ENCODE measurements around the gene NGB. TPM values are rescaled to one million over a fixed set of nuclear protein-coding genes. Genes with fewer than 3 reads are reported as not detected.
"Not testable (repeated sequence)": the region's sequence is repeated elsewhere in the genome, so short reads cannot be mapped to it uniquely, and the experiment has no call there.

The NGB gene
- not detected for total RNA-seq

- peaks cover 0 to 2% of the 10 kb centered on the region in 2 donors for H3K4me1 Mint-ChIP-seq (ENCODE audit: low read depth in 2 of 2)
- ATAC-seq: no peak
- H3K4me3 Mint-ChIP-seq: no peak within 1 kb of the TSS
- H3K36me3 Mint-ChIP-seq: no peaks in the 10 kb centered on the region
- peaks cover 28 to 31% of the 10 kb centered on the region in 2 donors for H3K27me3 Mint-ChIP-seq
- H3K9me3 Mint-ChIP-seq: no peaks in the 10 kb centered on the region
- H3K27ac Mint-ChIP-seq: no peak within 1 kb of the TSS
- DNase-seq (ENCODE audit: low spot score): no peak
These were observed at the start of gene NGB for GRCh38 chr14:77271113-77271710. Gene NGB, minus strand, starts transcription at chr14:77271206. Its CDS starts 269 bp downstream, at chr14:77270937.

DNA sequence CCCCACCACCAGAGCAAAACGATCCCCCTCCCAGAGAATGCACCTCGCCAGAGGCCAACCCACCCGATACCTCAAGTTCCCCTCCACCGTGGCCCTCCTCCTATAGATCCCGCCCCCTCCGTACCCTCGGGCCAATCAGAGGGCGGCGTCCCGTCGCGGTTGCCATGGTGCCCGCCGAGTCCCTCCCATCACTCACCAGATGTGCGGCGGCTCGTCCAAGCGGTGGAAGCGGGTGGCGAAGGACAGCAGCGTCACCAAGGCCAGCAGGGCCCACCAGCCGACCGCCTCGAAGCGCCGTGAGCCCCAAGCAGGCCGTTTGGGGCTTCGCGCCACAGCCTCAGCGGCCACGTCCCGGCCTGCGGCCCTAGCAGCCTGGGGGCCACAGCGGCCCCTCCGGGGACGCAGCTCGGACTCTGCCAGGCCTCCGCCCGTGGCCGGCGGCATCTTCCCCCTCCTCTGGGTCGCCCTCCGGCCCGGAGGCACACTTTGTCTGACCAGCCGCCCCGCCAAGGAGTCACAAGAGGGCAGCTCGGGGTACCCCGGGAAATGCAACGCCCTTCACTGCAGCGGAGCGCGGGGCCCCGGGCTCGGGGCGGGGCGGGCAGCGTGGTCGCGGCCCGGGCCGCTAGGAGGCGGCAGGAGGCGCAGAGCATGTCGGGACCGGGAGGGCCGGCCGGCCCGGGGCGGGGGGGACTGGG, 49.4 kb upstream of the NGB start, which contains the start of gene POMT2:
Gene POMT2 (minus strand): TSS at position 646 of the 698 bp plus-strand sequence. CDS start 202 bp downstream, at position 444.
- ATAC-seq (peak; percentile 79 to 87), DNase-seq (ENCODE audit: low spot score) (peak; percentile 95)
- no peaks in the 10 kb centered on the region for H3K36me3 Mint-ChIP-seq
- H3K27ac Mint-ChIP-seq: peak within 1 kb of the TSS; percentile 93 to 97
- no peaks in the 10 kb centered on the region for H3K9me3 Mint-ChIP-seq
- H3K4me1 Mint-ChIP-seq (ENCODE audit: low read depth in 2 of 2): peaks cover 12 to 17% of the 10 kb centered on the region in 2 donors
- peak within 1 kb of the TSS; percentile 90 for H3K4me3 Mint-ChIP-seq
- no peaks in the 10 kb centered on the region for H3K27me3 Mint-ChIP-seq

- no peaks in the 10 kb centered on the region for H3K36me3 Mint-ChIP-seq
- ATAC-seq: no peak
- DNase-seq (ENCODE audit: low spot score): no peak
- no peaks in the 10 kb centered on the region for H3K9me3 Mint-ChIP-seq
- no peaks in the 10 kb centered on the region for H3K27me3 Mint-ChIP-seq
- peaks cover 12 to 17% of the 10 kb centered on the region in 2 donors for H3K4me1 Mint-ChIP-seq (ENCODE audit: low read depth in 2 of 2)
- no peak overlapping the region for H3K27ac Mint-ChIP-seq
- H3K4me3 Mint-ChIP-seq: no peak overlapping the region
These were observed 48.4 kb upstream of the NGB start for GRCh38 chr14:77319422-77319821.

- H3K36me3 Mint-ChIP-seq; ATAC-seq; DNase-seq (ENCODE audit: low spot score); H3K27me3 Mint-ChIP-seq; H3K4me3 Mint-ChIP-seq; H3K9me3 Mint-ChIP-seq; H3K27ac Mint-ChIP-seq: not testable (repeated sequence)
- H3K4me1 Mint-ChIP-seq (ENCODE audit: low read depth in 2 of 2): peaks cover 12 to 17% of the 10 kb centered on the region in 2 donors
These were observed 47.8 kb upstream of the NGB start for GRCh38 chr14:77318756-77319155.

- no peaks in the 10 kb centered on the region for H3K9me3 Mint-ChIP-seq
- no peak overlapping the region for H3K4me3 Mint-ChIP-seq
- no peak for ATAC-seq
- peaks cover 12 to 17% of the 10 kb centered on the region in 2 donors for H3K4me1 Mint-ChIP-seq (ENCODE audit: low read depth in 2 of 2)
- no peaks in the 10 kb centered on the region for H3K27me3 Mint-ChIP-seq
- no peaks in the 10 kb centered on the region for H3K36me3 Mint-ChIP-seq
- no peak for DNase-seq (ENCODE audit: low spot score)
- no peak overlapping the region for H3K27ac Mint-ChIP-seq
These were observed 47.1 kb upstream of the NGB start for GRCh38 chr14:77318006-77318553.

GRCh38 chr14:77316872-77317301, 45.9 kb upstream of the NGB start:
- ATAC-seq (no peak), DNase-seq (ENCODE audit: low spot score) (no peak)
- peaks cover 7% of the 10 kb centered on the region in 2 donors for H3K4me1 Mint-ChIP-seq (ENCODE audit: low read depth in 2 of 2)
- H3K36me3 Mint-ChIP-seq: no peaks in the 10 kb centered on the region
- no peak overlapping the region for H3K27ac Mint-ChIP-seq
- no peak overlapping the region for H3K4me3 Mint-ChIP-seq
- H3K9me3 Mint-ChIP-seq: no peaks in the 10 kb centered on the region
- no peaks in the 10 kb centered on the region for H3K27me3 Mint-ChIP-seq

DNA sequence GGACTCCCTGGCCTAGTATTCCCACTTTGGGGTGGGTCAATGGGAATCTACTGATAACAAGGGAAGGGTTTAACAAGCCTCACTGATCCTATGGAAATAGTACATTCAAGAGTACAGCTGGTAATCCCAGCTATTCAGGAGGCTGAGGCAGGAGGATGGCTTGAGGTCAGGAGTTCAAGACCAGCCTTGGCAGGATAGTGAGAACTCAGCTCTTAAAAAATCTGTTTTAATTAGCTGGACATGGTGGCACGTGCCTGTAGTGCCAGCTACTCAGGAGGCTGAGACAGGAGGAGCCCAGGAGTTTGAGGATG, 45.1 kb upstream of the NGB start:
- ATAC-seq: no peak
- Mint-ChIP-seq H3K36me3 (no peaks in the 10 kb centered on the region), H3K9me3 (no peaks in the 10 kb centered on the region), H3K27me3 (no peaks in the 10 kb centered on the region), H3K27ac (no peak overlapping the region), H3K4me3 (no peak overlapping the region), H3K4me1 (ENCODE audit: low read depth in 2 of 2) (peaks cover 6 to 8% of the 10 kb centered on the region in 2 donors)
- no peak for DNase-seq (ENCODE audit: low spot score)

DNA sequence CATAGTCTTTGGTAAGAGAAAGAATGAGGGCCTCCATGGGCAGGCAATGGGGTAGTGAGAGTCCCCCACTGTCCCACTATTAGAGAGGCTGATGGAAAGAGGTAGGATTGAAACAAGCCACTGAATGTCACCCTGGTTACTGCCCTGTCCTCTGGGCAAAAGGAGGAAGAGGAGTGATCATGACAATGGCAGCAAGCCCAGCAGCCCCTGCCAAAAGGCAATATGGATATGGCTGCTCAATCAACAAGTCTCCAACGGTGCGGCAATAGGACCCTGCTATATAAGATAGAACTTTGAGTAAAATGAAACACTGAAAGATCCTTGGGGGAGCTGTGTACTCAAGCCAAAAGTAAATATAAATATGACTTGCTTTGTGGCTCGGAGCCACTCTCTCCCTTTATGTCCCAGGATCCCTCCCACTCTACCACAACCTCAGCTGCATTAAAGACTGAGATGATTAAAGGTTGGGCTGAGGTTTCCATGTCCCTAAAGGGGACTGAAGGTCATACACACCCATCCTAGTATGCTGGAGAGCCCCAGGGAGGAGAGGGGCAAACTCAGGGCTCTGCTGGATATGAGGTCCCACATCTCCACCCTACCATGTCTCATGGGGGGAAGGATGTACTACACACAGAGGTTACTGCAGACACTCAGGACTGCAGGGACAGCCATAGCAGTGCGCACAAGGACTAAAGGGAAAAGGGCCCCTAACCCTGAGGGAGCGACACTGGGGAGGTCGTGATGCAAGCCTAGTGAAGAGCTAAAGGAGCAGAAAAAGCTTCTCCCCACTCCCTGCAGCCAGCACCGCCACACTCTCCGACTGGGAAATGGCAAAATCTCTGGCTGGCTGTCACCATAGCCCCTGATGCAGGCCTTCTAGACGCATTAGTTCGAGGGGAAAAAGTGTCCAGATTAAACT, 43.8 kb upstream of the NGB start:
- H3K36me3 Mint-ChIP-seq: no peaks in the 10 kb centered on the region
- H3K27me3 Mint-ChIP-seq: no peaks in the 10 kb centered on the region
- peaks cover 2 to 4% of the 10 kb centered on the region in 2 donors for H3K4me1 Mint-ChIP-seq (ENCODE audit: low read depth in 2 of 2)
- ATAC-seq (no peak), DNase-seq (ENCODE audit: low spot score) (no peak)
- H3K4me3 Mint-ChIP-seq: no peak overlapping the region
- no peaks in the 10 kb centered on the region for H3K9me3 Mint-ChIP-seq
- H3K27ac Mint-ChIP-seq: no peak overlapping the region

DNA sequence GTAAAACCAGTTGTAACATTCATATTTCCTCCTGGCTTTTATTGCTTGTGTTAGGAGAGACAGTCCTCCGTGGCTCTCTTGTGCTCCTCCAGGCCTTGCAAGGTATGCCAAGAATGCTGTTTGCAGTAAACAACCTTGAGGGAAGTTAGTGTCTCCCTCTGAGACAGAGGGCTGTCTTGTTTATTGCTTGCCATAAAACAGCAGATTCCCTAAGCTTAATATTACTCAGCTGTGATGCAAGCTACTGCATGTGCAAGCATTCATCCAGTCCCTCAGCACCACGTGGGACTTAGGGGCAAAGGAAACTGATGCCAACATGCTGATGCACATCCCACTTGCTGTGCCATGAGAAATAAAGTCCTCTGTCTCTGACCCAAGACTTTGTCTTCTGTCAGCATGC, 43.0 kb upstream of the NGB start:
- no peak for ATAC-seq
- DNase-seq (ENCODE audit: low spot score): no peak
- H3K27me3 Mint-ChIP-seq: no peaks in the 10 kb centered on the region
- no peaks in the 10 kb centered on the region for H3K9me3 Mint-ChIP-seq
- no peak overlapping the region for H3K27ac Mint-ChIP-seq
- H3K4me3 Mint-ChIP-seq: no peak overlapping the region
- H3K36me3 Mint-ChIP-seq: no peaks in the 10 kb centered on the region
- H3K4me1 Mint-ChIP-seq (ENCODE audit: low read depth in 2 of 2): peaks cover 0 to 4% of the 10 kb centered on the region in 2 donors

GRCh38 chr14:77313371-77313770, 42.4 kb upstream of the NGB start:
- ATAC-seq (no peak), DNase-seq (ENCODE audit: low spot score) (no peak)
- Mint-ChIP-seq H3K4me3 (no peak overlapping the region), H3K9me3 (no peaks in the 10 kb centered on the region), H3K27me3 (no peaks in the 10 kb centered on the region), H3K4me1 (ENCODE audit: low read depth in 2 of 2) (peaks cover 0 to 4% of the 10 kb centered on the region in 2 donors), H3K36me3 (no peaks in the 10 kb centered on the region), H3K27ac (no peak overlapping the region)

DNA sequence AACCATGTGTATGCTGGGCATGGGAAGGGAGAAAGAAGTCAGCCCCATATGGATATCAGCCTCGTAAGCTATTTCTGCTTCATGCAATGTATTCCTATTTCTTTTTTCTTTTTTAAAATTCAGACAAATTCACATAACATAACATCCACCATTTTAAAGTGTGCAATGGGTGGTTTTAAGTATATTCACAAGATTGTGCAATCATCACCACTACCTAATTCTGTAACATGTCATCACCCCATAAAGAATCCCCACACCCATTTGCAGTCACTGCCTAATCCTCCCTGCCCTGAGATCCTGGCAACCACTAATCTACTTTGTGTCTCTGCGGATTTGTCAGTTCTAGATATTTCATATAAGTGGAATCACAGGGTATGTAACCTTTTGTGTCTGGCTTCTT, 40.2 kb upstream of the NGB start:
- Mint-ChIP-seq H3K27ac (no peak overlapping the region), H3K27me3 (no peaks in the 10 kb centered on the region), H3K9me3 (no peaks in the 10 kb centered on the region), H3K4me3 (no peak overlapping the region), H3K36me3 (no peaks in the 10 kb centered on the region), H3K4me1 (ENCODE audit: low read depth in 2 of 2) (peaks cover 0 to 4% of the 10 kb centered on the region in 2 donors)
- no peak for DNase-seq (ENCODE audit: low spot score)
- ATAC-seq: no peak

DNA sequence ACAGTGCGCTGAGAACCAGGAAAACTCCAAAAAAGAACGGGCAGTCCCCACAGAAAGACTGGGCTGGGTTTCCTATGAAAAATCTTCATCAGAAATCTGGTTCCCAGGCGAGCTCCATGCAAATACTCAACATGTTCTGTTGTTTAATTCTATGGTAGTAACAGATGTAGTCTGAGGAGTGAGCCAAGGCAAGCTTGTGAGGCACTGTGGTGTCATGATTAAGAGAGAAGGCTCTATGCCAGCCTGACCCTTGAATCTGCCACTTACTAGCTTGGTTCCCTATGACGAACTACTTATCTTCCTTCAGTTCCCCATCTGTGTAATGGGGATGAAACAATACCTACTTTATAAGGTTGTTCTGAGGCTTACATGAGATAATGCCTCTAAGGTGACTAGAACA, 39.0 kb upstream of the NGB start:
- no peaks in the 10 kb centered on the region for H3K9me3 Mint-ChIP-seq
- H3K27me3 Mint-ChIP-seq: no peaks in the 10 kb centered on the region
- ATAC-seq (no peak), DNase-seq (ENCODE audit: low spot score) (no peak)
- no peak overlapping the region for H3K4me3 Mint-ChIP-seq
- peaks cover 0 to 4% of the 10 kb centered on the region in 2 donors for H3K4me1 Mint-ChIP-seq (ENCODE audit: low read depth in 2 of 2)
- no peak overlapping the region for H3K27ac Mint-ChIP-seq
- no peaks in the 10 kb centered on the region for H3K36me3 Mint-ChIP-seq

- Mint-ChIP-seq H3K4me3 (no peak overlapping the region), H3K4me1 (ENCODE audit: low read depth in 2 of 2) (peaks cover 4 to 6% of the 10 kb centered on the region in 2 donors), H3K27me3 (no peaks in the 10 kb centered on the region), H3K36me3 (no peaks in the 10 kb centered on the region), H3K9me3 (no peaks in the 10 kb centered on the region), H3K27ac (no peak overlapping the region)
- no peak for DNase-seq (ENCODE audit: low spot score)
- no peak for ATAC-seq
These were observed 38.1 kb upstream of the NGB start for GRCh38 chr14:77309131-77309530.

All from natural killer cell treated with Interleukin-12 subunit alpha and Interleukin-12 subunit beta and Interleukin-15 and Interleukin-18, amount 100 ng/mL, for 72 hours (primary cell).